Mesenteric fat pad (tissue), 1 donor: ENCODE results near the gene SNX18. TPM values are rescaled to one million over a fixed set of nuclear protein-coding genes. Genes with fewer than 3 reads are reported as not detected.

Experiments used
- DNase-seq: peaks from one replicate; pipeline ENCODE4 v3.0.0-alpha.2; 2020; ENCODE audit warnings: low spot score
- total RNA-seq: library from RNA; stranded (reverse); fragmentation: NEBNext Ultra II Directional; extraction: Animal tissue kit (Norgen Biotek cat#: 25700); gene quantifications from one replicate; pipeline ENCODE4 v1.2.1, GENCODE V29; 2021
- donor health status: DM: yes; HTN: yes; CAD: no.

Gene SNX18
- total RNA-seq, 1 donor from 2014 or later = 35.3 TPM

GRCh38 chr5:54540286-54540685 is 22.7 kb downstream of the SNX18 start:
- DNase-seq = no peak

DNA sequence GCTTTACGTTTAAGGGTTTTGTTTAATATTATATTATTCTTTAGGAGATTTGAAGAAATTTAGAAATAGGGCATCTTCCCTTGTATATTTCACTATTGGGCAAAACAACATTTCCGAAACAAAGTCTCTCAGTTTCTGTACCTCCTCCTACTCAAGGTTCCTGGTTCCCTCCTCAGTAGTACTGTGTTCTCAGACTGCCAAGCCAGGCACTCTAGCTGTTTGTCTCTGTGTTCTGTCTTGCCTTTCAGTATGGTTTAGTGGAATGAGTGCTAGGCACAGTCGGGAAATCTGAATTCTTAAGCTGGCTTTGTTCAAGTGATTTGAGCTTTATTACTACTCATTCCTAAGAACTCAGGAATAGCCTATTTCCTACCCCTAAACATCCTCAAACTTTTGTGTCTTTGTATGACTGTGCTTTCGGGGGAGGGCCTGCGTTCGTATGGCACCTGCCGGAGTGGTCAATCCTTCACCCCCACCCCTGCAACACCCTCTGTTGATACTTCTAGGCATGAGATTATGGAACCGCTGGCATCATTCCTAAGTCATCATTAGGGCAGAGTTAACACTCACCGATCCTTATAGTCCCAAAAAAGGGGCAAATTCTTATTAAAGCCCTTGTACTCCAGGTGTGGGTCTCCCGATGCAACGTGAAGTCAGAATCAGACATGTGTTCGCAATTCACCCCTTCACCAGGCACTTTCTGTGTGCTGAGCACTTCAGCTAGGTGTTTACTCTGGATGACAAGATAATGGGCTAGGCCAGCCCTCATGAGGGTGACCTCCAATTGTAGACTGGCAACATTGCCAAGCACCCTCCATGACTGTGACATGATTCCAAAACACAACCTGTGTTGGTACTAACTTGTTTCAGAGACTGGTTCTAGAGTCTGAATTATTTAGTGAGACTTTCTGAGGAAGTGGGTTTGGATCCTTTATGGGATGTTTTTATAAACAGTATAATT is 24.5 kb downstream of the SNX18 start:
- DNase-seq = no peak

GRCh38 chr5:54544044-54544443 is 26.5 kb downstream of the SNX18 start:
- no peak for DNase-seq

GRCh38 chr5:54545796-54546195 is 28.2 kb downstream of the SNX18 start:
- DNase-seq = no peak

DNA sequence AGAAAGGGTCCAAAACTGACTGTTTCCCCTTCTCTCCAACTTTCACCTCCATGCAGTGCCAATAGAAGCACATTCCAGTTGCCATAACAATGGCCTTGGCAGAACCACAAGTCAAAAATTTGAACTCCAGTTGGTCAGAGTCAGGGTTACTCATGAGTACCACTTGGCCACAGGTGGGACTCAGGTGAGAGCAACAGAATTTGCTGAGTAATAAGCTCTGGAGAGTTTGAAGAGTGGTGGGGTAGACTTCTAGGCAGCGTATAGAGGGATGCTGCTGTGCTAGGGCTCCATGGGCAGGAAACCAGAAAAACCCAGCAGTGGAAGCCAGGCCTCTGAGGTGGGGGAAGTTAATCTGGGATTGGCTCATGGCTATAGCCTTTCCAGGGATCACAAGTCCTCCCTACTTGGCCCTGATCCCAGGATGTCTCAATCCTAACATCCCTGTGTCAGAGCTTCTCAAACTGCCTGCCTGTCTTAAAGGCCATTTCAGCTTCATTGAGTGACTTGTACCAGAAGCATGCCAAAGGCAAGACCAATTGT is 30.2 kb downstream of the SNX18 start:
- no peak for DNase-seq

- DNase-seq = no peak
Measured at GRCh38 chr5:54548565-54548964, 31.0 kb downstream of the SNX18 start.

DNA sequence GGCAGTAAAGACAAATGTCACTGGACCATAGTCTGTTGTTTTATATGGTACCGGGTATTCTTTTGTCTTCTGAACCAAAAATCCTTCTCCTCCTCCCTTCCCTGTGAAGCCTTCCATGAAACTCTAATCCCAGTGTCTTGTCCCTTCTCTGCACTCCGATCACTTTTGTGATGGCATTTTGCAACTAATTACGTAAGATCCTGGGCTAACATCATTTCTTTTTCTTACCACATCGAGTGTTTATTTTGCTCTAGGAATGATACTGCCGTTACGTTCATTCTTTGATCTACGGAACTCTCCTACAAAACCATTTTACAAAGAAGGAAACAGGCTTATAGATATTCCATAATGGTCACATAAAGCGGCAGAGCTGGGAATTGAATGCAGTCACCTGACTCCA is 33.7 kb downstream of the SNX18 start:
- DNase-seq = no peak

GRCh38 chr5:54551926-54552325 is 34.4 kb downstream of the SNX18 start:
- no peak for DNase-seq

DNA sequence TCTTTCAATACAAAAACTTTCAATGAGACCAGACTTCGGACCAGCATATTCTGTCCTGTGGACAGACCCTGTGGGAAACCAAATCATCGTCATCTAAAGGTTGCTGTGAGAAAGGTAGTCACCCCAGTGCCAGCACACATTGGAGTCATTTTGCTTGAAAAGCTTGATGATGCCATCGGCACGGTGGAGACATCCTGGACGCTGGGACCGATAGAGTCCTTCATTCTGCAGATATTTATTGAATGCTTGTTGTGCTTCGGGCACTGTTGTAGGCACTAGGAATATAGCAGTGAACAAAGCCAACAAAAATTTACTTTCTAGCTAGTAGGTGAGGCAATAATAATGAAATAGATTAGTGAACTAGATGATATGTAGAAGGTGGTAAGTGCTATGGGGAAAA is 34.9 kb downstream of the SNX18 start:
- DNase-seq = no peak

DNA sequence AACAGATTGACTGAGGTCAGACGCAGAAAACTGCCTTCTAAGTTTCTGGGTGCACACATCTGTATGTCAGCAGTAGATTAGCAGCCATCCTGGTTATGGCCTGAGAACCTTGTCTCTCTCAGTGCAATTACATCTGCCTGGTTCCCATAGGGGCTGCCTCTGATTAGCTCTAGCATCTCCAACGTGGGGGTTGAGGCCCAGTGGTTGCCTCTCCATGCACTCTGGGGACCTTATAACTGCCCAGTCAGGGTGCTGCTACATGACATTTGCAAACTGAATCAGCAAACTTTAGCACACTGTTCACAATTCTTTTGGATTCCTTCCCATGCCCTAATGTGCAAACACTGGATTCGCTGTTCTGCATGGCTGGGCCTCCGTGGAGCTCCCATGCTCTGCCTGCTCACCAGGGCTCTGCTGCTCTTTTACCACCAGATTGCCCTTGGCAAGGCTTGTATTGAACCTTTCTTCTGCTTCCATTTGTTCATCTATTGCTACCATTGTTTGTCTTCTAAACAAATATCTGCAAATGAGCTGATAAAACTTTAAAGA is 36.2 kb downstream of the SNX18 start:
- no peak for DNase-seq

GRCh38 chr5:54556141-54556540 is 38.6 kb downstream of the SNX18 start:
- DNase-seq = no peak

- no peak for DNase-seq
Measured at GRCh38 chr5:54558362-54558761, 40.8 kb downstream of the SNX18 start.

DNA sequence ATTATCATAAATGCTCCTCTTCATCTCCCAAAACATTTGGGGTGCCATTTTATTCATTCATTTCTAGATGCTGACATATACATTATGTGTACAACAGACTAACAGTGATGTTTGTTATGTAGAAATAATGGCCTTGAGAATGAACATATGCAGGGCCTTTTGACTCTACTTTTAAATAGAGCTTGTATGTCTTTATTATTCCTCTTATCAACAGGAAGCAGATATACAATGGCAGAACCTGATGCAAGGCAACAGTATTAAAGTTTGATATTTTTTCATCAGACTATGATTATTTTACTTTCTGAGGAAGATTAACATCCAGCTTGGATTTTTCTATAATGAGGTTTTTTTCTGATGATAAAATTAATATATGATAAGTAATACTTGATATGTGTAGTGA is 44.1 kb downstream of the SNX18 start:
- no peak for DNase-seq

DNA sequence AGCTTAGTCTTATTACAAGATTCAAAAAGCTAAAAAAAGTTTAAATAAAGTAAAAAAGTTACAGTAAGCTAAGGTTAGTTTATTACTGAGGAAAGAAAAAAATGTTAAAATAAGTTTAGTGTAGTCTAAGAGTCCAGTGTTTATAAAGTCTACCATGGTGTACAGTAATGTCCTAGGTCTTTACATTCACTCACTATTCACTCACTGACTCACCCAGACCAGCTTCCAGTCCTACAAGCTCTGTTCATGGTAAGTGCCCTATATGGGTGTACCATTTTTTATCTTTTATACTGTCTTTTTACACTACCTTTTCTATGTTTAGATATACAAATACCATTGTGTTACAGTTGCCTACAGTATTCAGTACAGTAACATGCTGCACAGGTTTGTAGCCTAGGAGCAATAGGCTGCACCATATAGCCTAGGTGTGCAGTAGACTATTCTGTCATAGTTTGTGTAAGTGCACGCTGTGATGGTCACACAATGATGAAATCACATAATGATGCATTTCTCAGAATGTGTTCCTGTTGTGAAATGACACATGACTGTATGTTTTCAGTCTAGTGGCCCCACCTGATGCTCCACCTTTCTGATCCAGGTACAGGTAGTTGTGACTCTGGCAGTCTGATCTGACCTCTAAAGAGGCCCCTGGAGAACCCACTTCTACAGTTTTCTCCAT is 45.7 kb downstream of the SNX18 start:
- DNase-seq = no peak

GRCh38 chr5:54567996-54568395 is 50.4 kb downstream of the SNX18 start:
- DNase-seq = no peak

GRCh38 chr5:54570916-54571315 is 53.4 kb downstream of the SNX18 start:
- no peak for DNase-seq

- no peak for DNase-seq
Measured at GRCh38 chr5:54571462-54571861, 53.9 kb downstream of the SNX18 start.

GRCh38 chr5:54573812-54574489 is 56.4 kb downstream of the SNX18 start:
- no peak for DNase-seq

- no peak for DNase-seq
Measured at GRCh38 chr5:54577528-54577927, 60.0 kb downstream of the SNX18 start.

DNA sequence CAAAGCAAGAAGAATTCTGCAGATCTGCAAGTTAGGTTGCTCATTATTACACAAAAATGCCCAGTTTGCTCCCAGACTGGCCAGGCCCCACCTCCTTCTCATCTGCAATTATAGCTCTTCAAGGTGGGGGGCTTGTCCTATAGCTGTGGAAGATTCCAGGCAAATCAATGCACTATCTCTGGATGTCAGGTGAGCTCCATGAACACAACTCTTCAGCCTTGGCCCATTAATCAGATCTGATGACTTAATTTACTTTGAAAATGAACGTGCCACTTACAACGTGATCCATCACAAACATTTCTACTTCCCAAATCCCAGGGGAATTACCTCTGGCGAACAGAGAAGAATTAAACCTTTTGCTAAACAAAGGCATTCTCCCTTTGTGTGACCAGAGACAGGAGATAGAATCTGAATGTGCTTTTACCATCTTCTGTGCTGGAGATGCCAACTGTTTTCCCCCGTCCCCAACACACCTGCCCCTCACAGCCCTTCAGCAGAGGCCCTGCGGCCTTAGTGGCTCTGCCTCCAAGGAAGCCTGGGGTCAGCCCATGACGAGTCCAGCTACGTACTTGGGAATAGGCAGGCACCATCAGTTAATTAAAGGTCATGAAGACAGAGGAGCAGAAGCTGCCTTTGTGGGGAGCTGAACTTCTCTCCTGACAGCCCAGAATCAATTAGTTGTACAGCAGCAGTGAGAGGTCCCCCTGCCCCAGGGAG is 60.5 kb downstream of the SNX18 start:
- no peak for DNase-seq
